ENCODE data around the gene PSMG1. TPM values are rescaled to one million over a fixed set of nuclear protein-coding genes. Genes with fewer than 3 reads are reported as not detected.
A peak's percentile ranks its signal among the peaks of the same experiment; 100 is the strongest.

PSMG1 gene
- total RNA-seq, 5 donors from 2014 or later (not counting 1 experiment from before 2014, with no cell fraction given): 12.9 to 18.1 (median 16.8) TPM

DNA sequence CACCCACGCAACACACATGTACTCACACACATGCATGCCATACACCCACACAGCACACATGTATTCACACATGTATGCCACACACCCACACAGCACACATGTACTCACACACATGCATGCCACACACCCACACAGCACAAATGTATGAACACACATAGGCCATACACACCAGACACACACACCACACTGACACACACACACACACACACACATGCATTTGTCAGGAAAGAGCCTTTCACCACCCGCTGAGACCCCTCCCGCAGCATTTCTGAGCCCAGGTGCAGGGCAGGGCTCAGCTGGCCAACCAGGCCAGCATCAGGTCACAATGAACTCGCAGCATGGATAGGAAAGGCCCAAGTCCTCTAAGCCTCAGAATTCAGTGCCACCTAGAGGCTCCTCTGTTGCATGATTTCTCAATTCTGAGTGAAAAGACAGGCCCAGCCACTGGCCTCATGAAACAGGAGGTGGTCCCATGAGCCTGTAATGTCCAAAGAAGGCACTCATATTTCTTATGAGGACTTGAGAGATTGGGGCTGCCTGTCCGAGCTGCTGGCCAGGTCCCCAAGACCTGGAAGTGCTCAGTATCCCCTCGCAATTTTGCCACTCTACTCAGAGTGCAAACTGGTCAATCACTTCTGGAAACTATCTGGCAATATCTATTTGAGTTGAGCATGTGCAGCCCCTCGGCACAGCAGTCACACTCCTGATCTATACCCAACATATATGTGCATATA is 57.3 kb downstream of the PSMG1 start:
- no peak overlapping the region for H3K4me3 ChIP-seq (ENCODE audit: control insufficient read depth in 1 of 2, extremely low read depth in 1 of 2, low read length in 1 of 2)
- Mint-ChIP-seq H3K4me3 (no peak overlapping the region), H3K36me3 (peaks cover 4% of the 10 kb centered on the region), H3K9me3 (peaks cover 9 to 13% (median 10%) of the 10 kb centered on the region in 3 donors), H3K27ac (no peak overlapping the region), H3K4me1 (peaks cover 0 to 6% (median 4%) of the 10 kb centered on the region in 3 donors), H3K27me3 (peaks cover 0 to 3% of the 10 kb centered on the region in 2 donors)
- ATAC-seq (replicated peaks in 1 of 4) (no peak), DNase-seq (peak in 1 of 35 experiments; percentile 15)
- CTCF ChIA-PET: no interaction called here
- no peak overlapping the region for H3K27ac ChIP-seq (ENCODE audit: low read length)
- WGBS (ENCODE audit: insufficient coverage): 23% methylated on average over 7 of the region's 7 CpGs
- POLR2A ChIA-PET: no interaction called here
- H3K27me3 ChIP-seq (replicated peaks in 1 of 2; ENCODE audit: control insufficient read depth in 2 of 2, extremely low read depth in 1 of 2, insufficient read depth in 2 of 2, low read length in 1 of 2): peaks cover 0 to under 1% of the 10 kb centered on the region in 2 experiments
- peaks cover 0 to 4% of the 10 kb centered on the region in 2 experiments for H3K4me1 ChIP-seq (ENCODE audit: control insufficient read depth in 1 of 2, extremely low read depth in 1 of 2, insufficient read depth in 2 of 2, low read length in 2 of 2)
- no peaks in the 10 kb centered on the region for H3K9me3 ChIP-seq
- H3K36me3 ChIP-seq (ENCODE audit: control insufficient read depth in 2 of 2, extremely low read depth in 1 of 2, insufficient read depth in 1 of 2, low read length in 1 of 2): no peaks in the 10 kb centered on the region

Other genes starting within 250 kb of the PSMG1 start
- 10 to 100 TPM; 70.2 to 86.3 (median 75.2) TPM for gene BRWD1, start 130.2 kb upstream of the PSMG1 start, total RNA-seq
- 100 to 1,000 TPM; 206 to 254 (median 239) TPM for gene HMGN1, start 165.6 kb upstream of the PSMG1 start, total RNA-seq

Measured in T-cell (primary cell).